ENCODE measurements around the gene HYAL3. TPM values are rescaled to one million over a fixed set of nuclear protein-coding genes. Genes with fewer than 3 reads are reported as not detected.

Gene HYAL3
- total and polyA plus RNA-seq, 10 donors, result 0.73 to 3.8 (median 2.5) TPM

DNA sequence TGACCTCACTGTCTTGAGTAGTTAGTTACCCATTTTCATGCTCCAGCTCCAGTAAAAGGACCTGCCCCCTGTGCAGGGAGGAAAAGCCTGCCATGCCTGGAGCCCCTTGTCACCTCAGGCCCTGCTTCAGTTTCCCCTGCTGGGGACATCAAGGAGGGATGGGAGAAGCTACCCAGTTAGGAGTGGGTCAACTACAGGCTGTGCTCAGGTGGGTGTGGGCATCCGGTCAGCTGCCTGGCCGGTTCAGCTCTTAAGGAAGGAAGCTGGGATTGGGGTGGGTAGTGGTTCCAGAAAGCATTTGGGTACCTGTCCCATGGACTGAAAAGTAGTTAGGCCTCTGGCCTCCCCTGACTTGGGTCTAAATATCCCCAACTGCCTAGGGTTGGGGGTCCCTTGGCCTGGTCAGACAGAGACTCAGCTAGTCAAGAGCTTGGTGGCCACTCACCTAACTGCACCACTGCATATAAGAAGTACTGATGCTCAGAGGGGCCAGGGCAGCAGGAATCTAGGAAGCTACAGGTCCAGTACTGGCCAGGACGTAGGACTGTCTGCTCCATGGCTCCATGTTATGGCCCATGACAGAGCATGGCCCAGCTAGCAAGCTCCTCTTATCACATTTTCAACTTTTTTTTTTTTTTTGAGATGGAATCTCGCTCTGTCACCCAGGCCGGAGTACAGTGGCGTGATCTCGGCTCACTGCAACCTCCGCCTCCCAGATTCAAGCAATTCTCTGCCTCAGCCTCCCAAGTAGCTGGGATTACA, 19.8 kb downstream of the HYAL3 start:
- no peak overlapping the region for H3K27ac ChIP-seq
- TF ChIP-seq POLR2AphosphoS5 (IDR thresholded peaks at IDR 0.05) (no peak), POLR2A (IDR thresholded peaks at IDR 0.05) (no peak)
- TF ChIP-seq, protein P1, sequence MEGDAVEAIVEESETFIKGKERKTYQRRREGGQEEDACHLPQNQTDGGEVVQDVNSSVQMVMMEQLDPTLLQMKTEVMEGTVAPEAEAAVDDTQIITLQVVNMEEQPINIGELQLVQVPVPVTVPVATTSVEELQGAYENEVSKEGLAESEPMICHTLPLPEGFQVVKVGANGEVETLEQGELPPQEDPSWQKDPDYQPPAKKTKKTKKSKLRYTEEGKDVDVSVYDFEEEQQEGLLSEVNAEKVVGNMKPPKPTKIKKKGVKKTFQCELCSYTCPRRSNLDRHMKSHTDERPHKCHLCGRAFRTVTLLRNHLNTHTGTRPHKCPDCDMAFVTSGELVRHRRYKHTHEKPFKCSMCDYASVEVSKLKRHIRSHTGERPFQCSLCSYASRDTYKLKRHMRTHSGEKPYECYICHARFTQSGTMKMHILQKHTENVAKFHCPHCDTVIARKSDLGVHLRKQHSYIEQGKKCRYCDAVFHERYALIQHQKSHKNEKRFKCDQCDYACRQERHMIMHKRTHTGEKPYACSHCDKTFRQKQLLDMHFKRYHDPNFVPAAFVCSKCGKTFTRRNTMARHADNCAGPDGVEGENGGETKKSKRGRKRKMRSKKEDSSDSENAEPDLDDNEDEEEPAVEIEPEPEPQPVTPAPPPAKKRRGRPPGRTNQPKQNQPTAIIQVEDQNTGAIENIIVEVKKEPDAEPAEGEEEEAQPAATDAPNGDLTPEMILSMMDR (IDR thresholded peaks at IDR 0.05 in 8 of 11, conservative IDR thresholded peaks at IDR 0.05 in 3 of 11), result no peak
- no peaks in the 10 kb centered on the region for H3K36me3 ChIP-seq
- peaks cover 4 to 23% (median 20%) of the 10 kb centered on the region in 6 donors for H3K4me1 ChIP-seq
- 81 to 95% (median 86%) methylated on average over 8 of the region's 8 CpGs for WGBS, 5 donors
- no peak overlapping the region for H3K4me3 ChIP-seq
- no peaks in the 10 kb centered on the region for H3K9me3 ChIP-seq
- no peak for DNase-seq
- intact Hi-C loops (cut with DNase I; ENCODE audit: low total_unique reads), result loop anchor here (10.0 kb wide), 1 partner anchor 155 kb away; no protein-coding TSS in a partner anchor
- H3K27me3 ChIP-seq (replicated peaks in 1 of 7), result peaks cover 5 to 39% (median 28%) of the 10 kb centered on the region in 7 donors

DNA sequence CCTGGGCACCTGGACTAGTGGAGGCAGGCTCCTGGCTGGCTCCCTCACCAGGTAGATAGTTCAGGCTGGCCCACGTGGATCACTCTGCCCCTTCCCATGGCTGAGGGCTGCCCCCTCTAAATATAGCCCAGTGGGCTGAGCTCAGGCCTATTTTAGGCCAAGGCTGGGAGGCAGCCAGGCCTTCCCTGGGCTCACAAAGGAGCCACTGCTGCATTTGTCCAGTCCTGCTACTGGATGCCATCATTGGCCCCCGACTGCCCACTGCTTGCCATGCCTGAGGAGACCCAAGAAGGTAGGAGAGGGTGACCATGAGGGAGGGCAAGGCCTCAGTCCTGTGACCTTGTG, 20.4 kb downstream of the HYAL3 start, which contains the start of gene LSMEM2:
LSMEM2 (plus strand) TSS at position 208 of the 345 bp plus-strand sequence; CDS start at position 235, 27 bp downstream.
- intact Hi-C loops (cut with DNase I; ENCODE audit: low total_unique reads), result loop anchor here (10.0 kb wide), 1 partner anchor 154 kb away; no protein-coding TSS in a partner anchor
- H3K36me3 ChIP-seq, result no peaks in the 10 kb centered on the region
- no peaks in the 10 kb centered on the region for H3K9me3 ChIP-seq
- H3K27me3 ChIP-seq (replicated peaks in 1 of 7), result peaks cover 5 to 44% (median 32%) of the 10 kb centered on the region in 7 donors
- no peak within 1 kb of the TSS for H3K4me3 ChIP-seq
- no peak within 1 kb of the TSS for H3K27ac ChIP-seq
- no peak for DNase-seq
- WGBS, 5 donors, result 54 to 85% (median 72%) methylated on average over 2 of the region's 2 CpGs; no CpG with 5 or more reads in 1 of the 5 donors
- TF ChIP-seq, protein P1 (IDR thresholded peaks at IDR 0.05 in 8 of 11, conservative IDR thresholded peaks at IDR 0.05 in 3 of 11), result no peak
- TF ChIP-seq POLR2AphosphoS5 (IDR thresholded peaks at IDR 0.05), result no peak
- H3K4me1 ChIP-seq, result peaks cover 4 to 29% (median 26%) of the 10 kb centered on the region in 6 donors

DNA sequence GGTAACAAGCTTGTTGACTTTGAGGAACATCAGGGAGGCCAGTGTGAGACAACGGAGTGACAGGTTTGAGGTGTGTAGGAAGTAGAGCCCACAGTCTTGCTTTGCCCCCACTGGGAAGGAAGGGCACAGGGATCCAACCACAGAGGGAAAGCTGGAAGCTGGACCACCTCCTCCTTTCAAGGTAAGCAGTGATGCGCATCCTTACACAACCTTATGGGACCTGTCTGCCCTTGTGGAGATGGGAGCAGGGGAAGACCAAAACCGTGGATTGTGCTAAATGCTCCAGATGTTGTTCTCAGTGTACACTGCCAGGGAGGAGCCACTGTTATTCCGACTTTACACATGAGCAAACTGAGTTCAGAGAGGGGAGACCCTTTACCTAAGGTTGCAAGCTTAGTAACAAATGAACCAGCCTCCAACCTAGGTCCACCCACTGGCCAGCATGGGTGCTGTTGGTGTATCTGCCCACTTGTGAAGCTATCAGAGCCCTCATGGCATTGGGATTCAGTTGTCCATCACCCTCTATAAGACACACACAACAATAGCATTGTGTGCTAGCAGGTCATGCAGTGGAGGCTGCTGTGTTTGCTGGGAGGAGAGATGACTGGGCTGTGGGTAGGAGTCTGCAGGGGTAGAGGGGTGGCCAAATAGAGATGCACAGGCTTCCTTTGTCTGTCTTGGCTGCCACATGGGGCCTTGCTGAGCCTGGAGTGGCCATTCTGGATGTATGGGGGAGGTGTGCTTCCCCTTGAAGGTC, 20.9 kb downstream of the HYAL3 start:
- DNase-seq, result no peak
- H3K36me3 ChIP-seq, result no peaks in the 10 kb centered on the region
- 80 to 91% (median 83%) methylated on average over 4 of the region's 4 CpGs for WGBS, 5 donors
- peaks cover 5 to 34% (median 32%) of the 10 kb centered on the region in 6 donors for H3K4me1 ChIP-seq
- H3K9me3 ChIP-seq, result no peaks in the 10 kb centered on the region
- intact Hi-C loops (cut with DNase I; ENCODE audit: low total_unique reads), result loop anchor here (10.0 kb wide), 1 partner anchor 154 kb away; no protein-coding TSS in a partner anchor
- no peak overlapping the region for H3K4me3 ChIP-seq
- no peak for TF ChIP-seq POLR2AphosphoS5 (IDR thresholded peaks at IDR 0.05)
- no peak for TF ChIP-seq POLR2A (IDR thresholded peaks at IDR 0.05)
- TF ChIP-seq, protein P1 (IDR thresholded peaks at IDR 0.05 in 8 of 11, conservative IDR thresholded peaks at IDR 0.05 in 3 of 11), result no peak
- no peak overlapping the region for H3K27ac ChIP-seq
- peaks cover 5 to 50% (median 38%) of the 10 kb centered on the region in 7 donors for H3K27me3 ChIP-seq (replicated peaks in 1 of 7)

DNA sequence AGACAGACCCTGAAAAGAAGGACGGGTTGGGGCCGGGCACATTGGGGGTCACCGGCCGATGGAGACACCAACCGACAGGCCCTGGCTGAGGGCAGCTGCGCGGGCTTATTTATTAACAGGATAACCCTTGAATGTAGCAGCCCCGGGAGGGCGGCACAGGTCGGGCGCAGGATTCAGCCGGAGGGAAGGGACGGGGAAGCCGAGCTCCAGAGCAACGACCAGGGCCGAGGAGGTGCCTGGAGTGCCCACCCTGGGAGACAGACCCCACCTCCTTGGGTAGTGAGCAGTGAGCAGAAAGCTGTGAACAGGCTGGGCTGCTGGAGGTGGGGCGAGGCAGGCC, 22.5 kb downstream of the HYAL3 start:
- H3K4me1 ChIP-seq, result peaks cover 10 to 50% (median 43%) of the 10 kb centered on the region in 6 donors
- no peaks in the 10 kb centered on the region for H3K9me3 ChIP-seq
- no peak for DNase-seq
- intact Hi-C loops (cut with DNase I; ENCODE audit: low total_unique reads), result loop anchor here (10.0 kb wide), 1 partner anchor 152 kb away; no protein-coding TSS in a partner anchor
- WGBS, 5 donors, result 78 to 83% (median 81%) methylated on average over 17 of the region's 17 CpGs
- TF ChIP-seq POLR2AphosphoS5 (IDR thresholded peaks at IDR 0.05) (no peak), POLR2A (IDR thresholded peaks at IDR 0.05) (no peak)
- TF ChIP-seq, protein P1 (IDR thresholded peaks at IDR 0.05 in 8 of 11, conservative IDR thresholded peaks at IDR 0.05 in 3 of 11), result no peak
- H3K27ac ChIP-seq, result no peak overlapping the region
- H3K4me3 ChIP-seq, result no peak overlapping the region
- H3K36me3 ChIP-seq, result no peaks in the 10 kb centered on the region
- H3K27me3 ChIP-seq (replicated peaks in 1 of 7), result peaks cover 5 to 54% (median 41%) of the 10 kb centered on the region in 7 donors
